Measurements from ENCODE around the gene KCND3.

KCND3 gene

DNA sequence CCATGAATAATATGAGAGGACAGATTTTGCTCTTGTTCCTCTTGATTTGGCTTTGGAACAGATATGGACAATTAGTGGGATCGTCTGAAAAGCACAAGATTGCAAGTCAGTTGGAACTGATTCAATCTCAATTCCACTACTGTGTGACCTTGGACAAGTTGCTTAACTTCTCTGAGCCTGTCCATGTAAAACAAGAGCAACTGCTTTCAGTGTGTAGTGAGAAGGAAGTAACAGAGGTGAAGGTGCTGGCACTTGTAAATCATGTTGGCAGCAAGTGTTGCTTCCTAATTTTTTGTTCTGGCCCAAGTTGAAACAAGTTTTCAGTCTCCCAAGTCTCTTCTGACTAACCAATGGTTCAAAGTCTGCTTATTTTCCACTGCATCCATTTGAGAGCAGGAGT lies 265.6 kb downstream of the KCND3 start:
- Histone ChIP-seq H3K4me1 (peaks cover 0 to 37% (median 20%) of the 10 kb centered on the region in 4 donors), H3K27me3 (no peaks in the 10 kb centered on the region), H3K9me3 (no peaks in the 10 kb centered on the region), H3K36me3 (peaks cover 0 to 18% (median 12%) of the 10 kb centered on the region in 3 donors), H3K4me3 (no peak overlapping the region), H3K27ac (no peak overlapping the region)
- DNase-seq = no peak
- TF ChIP-seq, protein P1, sequence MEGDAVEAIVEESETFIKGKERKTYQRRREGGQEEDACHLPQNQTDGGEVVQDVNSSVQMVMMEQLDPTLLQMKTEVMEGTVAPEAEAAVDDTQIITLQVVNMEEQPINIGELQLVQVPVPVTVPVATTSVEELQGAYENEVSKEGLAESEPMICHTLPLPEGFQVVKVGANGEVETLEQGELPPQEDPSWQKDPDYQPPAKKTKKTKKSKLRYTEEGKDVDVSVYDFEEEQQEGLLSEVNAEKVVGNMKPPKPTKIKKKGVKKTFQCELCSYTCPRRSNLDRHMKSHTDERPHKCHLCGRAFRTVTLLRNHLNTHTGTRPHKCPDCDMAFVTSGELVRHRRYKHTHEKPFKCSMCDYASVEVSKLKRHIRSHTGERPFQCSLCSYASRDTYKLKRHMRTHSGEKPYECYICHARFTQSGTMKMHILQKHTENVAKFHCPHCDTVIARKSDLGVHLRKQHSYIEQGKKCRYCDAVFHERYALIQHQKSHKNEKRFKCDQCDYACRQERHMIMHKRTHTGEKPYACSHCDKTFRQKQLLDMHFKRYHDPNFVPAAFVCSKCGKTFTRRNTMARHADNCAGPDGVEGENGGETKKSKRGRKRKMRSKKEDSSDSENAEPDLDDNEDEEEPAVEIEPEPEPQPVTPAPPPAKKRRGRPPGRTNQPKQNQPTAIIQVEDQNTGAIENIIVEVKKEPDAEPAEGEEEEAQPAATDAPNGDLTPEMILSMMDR (IDR thresholded peaks at IDR 0.05) = no peak
- intact Hi-C loops (cut with DNase I; ENCODE audit: low total_unique reads) = no loop called here

DNA sequence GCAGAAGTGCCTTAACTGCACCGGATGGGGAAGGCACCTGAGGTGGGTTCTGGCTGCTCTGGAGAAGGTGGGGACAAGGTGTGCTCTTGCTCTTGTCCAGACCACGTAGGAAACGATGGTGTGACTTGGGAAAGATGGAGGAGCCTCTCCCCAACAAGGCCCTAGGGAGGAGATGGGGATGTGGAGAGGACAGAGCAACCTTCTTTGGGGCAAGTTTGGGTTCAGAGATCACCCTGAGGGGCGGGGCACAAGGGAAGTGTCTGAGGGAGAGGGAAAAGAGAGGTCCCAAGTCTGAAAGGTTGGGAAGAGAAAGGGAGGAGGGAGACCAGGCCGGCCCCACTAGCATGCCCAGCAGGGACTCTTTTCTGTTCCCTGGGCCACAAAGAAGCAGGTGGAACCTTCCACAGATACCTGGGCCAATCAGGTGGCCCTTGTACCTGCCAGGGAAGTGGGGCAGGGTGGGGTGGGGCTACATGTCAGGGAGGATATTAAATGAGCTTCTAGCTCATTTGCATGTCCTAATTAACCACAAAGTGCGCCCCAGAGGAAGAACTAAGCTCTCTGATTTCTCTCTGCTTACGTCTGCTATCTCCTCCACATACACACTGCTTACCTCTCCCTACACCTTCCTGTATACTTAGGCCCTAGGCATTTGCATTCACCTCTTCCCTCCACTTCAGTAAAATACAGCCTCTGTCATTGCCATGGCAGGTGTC lies 266.2 kb downstream of the KCND3 start:
- H3K9me3 ChIP-seq = no peaks in the 10 kb centered on the region
- intact Hi-C loops (cut with DNase I; ENCODE audit: low total_unique reads) = no loop called here
- H3K36me3 ChIP-seq = peaks cover 0 to 18% (median 12%) of the 10 kb centered on the region in 3 donors
- no peaks in the 10 kb centered on the region for H3K27me3 ChIP-seq
- TF ChIP-seq, protein P1 (IDR thresholded peaks at IDR 0.05) = no peak
- no peak for DNase-seq
- H3K4me3 ChIP-seq = no peak overlapping the region
- H3K4me1 ChIP-seq = peaks cover 0 to 37% (median 20%) of the 10 kb centered on the region in 4 donors
- H3K27ac ChIP-seq = no peak overlapping the region

DNA sequence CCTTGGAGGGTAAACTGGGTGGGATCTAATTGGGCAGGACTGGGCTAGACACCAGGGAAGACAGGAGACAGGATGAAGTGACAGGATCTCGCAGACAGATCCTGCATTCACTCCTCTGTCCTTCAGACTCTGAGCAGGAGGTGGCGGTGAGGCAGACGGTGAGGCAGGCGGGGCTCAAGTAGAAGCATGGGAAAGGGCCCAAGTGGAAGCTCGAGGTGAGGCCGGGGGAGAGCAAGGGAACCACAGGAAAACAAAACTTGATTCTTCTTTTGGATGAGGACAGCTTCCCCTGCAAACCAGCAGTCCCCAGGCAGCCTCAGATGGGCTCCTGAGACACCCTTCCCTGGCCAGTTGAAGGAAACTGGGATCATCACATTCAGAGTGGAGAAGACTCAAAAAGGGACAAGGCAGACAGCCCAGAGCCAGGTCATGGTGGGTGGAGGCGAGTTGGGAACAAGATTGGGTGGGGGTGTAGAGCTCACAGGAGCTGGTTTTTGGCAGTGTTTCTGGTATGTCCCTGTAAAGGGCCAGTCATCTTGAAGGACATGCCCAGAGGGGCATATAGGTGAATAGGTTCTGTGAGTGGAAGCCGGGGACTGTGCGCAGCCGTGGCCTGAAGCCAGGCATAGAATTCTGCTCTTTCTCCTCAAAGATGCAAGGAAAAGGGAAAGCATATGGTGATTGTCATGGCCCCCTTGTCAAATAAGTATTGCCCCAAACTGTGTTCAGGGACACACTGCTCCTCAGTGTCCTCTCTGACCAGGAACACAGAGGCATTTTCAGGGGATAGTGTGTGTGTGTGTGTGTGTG lies 268.3 kb downstream of the KCND3 start:
- peaks cover 0 to 12% (median 7%) of the 10 kb centered on the region in 3 donors for H3K36me3 ChIP-seq
- DNase-seq = no peak
- H3K9me3 ChIP-seq = no peaks in the 10 kb centered on the region
- no peak overlapping the region for H3K4me3 ChIP-seq
- H3K4me1 ChIP-seq = peaks cover 0 to 37% (median 20%) of the 10 kb centered on the region in 4 donors
- intact Hi-C loops (cut with DNase I; ENCODE audit: low total_unique reads) = no loop called here
- no peaks in the 10 kb centered on the region for H3K27me3 ChIP-seq
- TF ChIP-seq, protein P1 (IDR thresholded peaks at IDR 0.05) = no peak
- peak overlapping the region; percentile 23 to 52 for H3K27ac ChIP-seq
